Spleen (tissue), 11 donors: Measurements from ENCODE around the gene C14orf39. TPM values are rescaled to one million over a fixed set of nuclear protein-coding genes. Genes with fewer than 3 reads are reported as not detected.
A peak's percentile ranks its signal among the peaks of the same experiment; 100 is the strongest.
"Not testable (repeated sequence)": the region's sequence is repeated elsewhere in the genome, so short reads cannot be mapped to it uniquely, and the experiment has no call there.

Experiments used
- DNase-seq: peaks from one replicate; pipeline ENCODE4 v3.0.0-alpha.2; 2020
- H3K27ac ChIP-seq, 8 donors: fragments of 200-600 bp; sonication (generic) in 7 of 8; 1 replicate in 4 of 8; 2 replicates in 4 of 8; pipeline versions ENCODE4 v1.5.0 to v1.8.0; 2016 to 2021; ENCODE audit warnings: inconsistent platforms in 4 of 8, mild to moderate bottlenecking in 4 of 8, moderate library complexity in 1 of 8
- H3K27me3 ChIP-seq, 7 donors: fragments of 200-600 bp; sonication (generic) in 6 of 7; replicated peaks in 1 of 7; 1 replicate in 4 of 7; 2 replicates in 3 of 7; pipeline versions ENCODE4 v1.5.0 to v1.8.0; 2016 to 2021; ENCODE audit warnings: inconsistent platforms in 3 of 7, mild to moderate bottlenecking in 1 of 7
- H3K36me3 ChIP-seq, 6 donors: fragments of 200-600 bp; sonication (generic) in 5 of 6; 1 replicate in 4 of 6; 2 replicates in 2 of 6; pipeline versions ENCODE4 v1.5.0 to v1.8.0; 2016 to 2021; ENCODE audit warnings: inconsistent platforms in 2 of 6
- H3K4me1 ChIP-seq, 6 donors: fragments of 200-600 bp; sonication (generic) in 5 of 6; 1 replicate in 3 of 6; 2 replicates in 3 of 6; pipeline versions ENCODE4 v1.5.0 to v1.8.0; 2016 to 2021; ENCODE audit warnings: inconsistent platforms in 3 of 6
- H3K4me3 ChIP-seq, 8 donors: fragments of 200-600 bp; sonication (generic) in 7 of 8; 1 replicate in 4 of 8; 2 replicates in 4 of 8; pipeline versions ENCODE4 v1.5.0 to v1.8.0; 2016 to 2021; ENCODE audit warnings: inconsistent platforms in 4 of 8, mild to moderate bottlenecking in 4 of 8, moderate library complexity in 2 of 8
- H3K9me3 ChIP-seq, 8 donors: fragments of 200-600 bp; sonication (generic) in 7 of 8; 1 replicate in 4 of 8; 2 replicates in 4 of 8; pipeline versions ENCODE4 v1.5.0 to v1.8.0; 2016 to 2021; ENCODE audit warnings: inconsistent platforms in 4 of 8
- POLR2A ChIP-seq, 3 donors: fragments of 450-650 bp; IDR thresholded peaks; one replicate each; pipeline ENCODE4 v1.5.1; 2017; ENCODE audit warnings: antibody characterized with exemption in 3 of 3, mild to moderate bottlenecking in 1 of 3
- POLR2AphosphoS5 ChIP-seq, 3 donors: sonication (generic); formaldehyde crosslinking; IDR thresholded peaks; one replicate each; pipeline ENCODE4 v1.5.1; 2017; ENCODE audit warnings: antibody characterized with exemption in 3 of 3
- WGBS, 5 donors: extraction: QIAGEN DNeasy Blood & Tissue Kit in 3 of 5; methylation state at CpG; one replicate each; pipeline versions ENCODE4 v1.1.5 to v1.1.7; 2013 to 2018; 5-methylcytosine and 5-hydroxymethylcytosine counted together
- intact Hi-C: fragments of 100-400 bp; cut with DNase I; formaldehyde crosslinking; loops from one replicate; pipeline ENCODE4 v1.15.0; 2023; ENCODE audit warnings: low total_unique reads
- polyA plus RNA-seq, 3 donors: library from polyadenylated mRNA; stranded (reverse); fragments of 200-250 nt; gene quantifications; one replicate each; pipeline ENCODE4 v1.2.1, GENCODE V29; 2013
- total RNA-seq, 7 donors: library from RNA; depleted of rRNA in 3 of 7; stranded (reverse); fragments of >200 nt in 3 of 7; fragmentation: NEBNext Ultra II Directional in 4 of 7; extraction: Animal tissue kit (Norgen Biotek cat#: 25700) in 4 of 7; gene quantifications; one replicate each; pipeline versions ENCODE4 v1.1.0 to v1.2.1, GENCODE V29; 2016 to 2021
- TF ChIP-seq, protein P1 (sequence below), 11 experiments: fragments of 200-600 bp in 7 of 11; fragments of 450-650 bp in 4 of 11; sonication (generic) in 4 of 11; IDR thresholded peaks in 8 of 11; conservative IDR thresholded peaks in 3 of 11; 1 replicate in 7 of 11; 2 replicates in 4 of 11; pipeline versions ENCODE4 v1.4.0 to v1.8.0; 2016 to 2021; ENCODE audit warnings: antibody characterized with exemption in 11 of 11, inconsistent platforms in 4 of 11, mild to moderate bottlenecking in 1 of 11
- donor health status: healthy with polysubstance abuse.
- donor health status: DM: no; HTN: no; CAD: no; lungs with moderate emphysema.
- donor health status: DM: no; HTN: no; CAD: no.
- donor health status: Bipolar disorder and iron deficiency.
- donor health status: healthy.
- donor health status: DM: no; HTN: no; CAD: no.
- donor health status: DM: yes; HTN: yes; CAD: no.

The C14orf39 gene
- total and polyA plus RNA-seq, 10 donors, result not detected

DNA sequence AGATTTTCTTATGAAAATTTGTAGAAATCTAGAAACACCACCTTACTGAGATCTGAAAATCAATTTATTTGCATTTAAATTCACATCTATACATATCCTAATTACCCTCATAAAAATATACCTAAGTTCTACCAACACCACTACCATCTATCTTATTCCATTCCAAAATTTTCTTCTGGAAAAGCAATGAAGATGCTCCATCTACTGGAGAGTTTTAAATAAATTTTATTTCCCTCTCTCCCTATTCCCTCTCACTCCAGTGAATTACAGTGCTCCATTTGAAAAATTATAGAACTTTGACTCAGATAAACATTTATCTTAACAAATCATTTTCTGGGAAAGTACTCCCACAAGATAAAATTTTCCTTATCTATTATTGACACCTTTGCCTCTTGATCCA is 2.3 kb upstream of the C14orf39 start:
- no peak for DNase-seq
- intact Hi-C loops, result no loop called here
- peaks cover 3 to 91% (median 40%) of the 10 kb centered on the region in 7 donors for H3K27me3 ChIP-seq
- TF ChIP-seq POLR2AphosphoS5 (IDR thresholded peaks at IDR 0.05) (no peak), POLR2A (IDR thresholded peaks at IDR 0.05) (no peak)
- TF ChIP-seq, protein P1, sequence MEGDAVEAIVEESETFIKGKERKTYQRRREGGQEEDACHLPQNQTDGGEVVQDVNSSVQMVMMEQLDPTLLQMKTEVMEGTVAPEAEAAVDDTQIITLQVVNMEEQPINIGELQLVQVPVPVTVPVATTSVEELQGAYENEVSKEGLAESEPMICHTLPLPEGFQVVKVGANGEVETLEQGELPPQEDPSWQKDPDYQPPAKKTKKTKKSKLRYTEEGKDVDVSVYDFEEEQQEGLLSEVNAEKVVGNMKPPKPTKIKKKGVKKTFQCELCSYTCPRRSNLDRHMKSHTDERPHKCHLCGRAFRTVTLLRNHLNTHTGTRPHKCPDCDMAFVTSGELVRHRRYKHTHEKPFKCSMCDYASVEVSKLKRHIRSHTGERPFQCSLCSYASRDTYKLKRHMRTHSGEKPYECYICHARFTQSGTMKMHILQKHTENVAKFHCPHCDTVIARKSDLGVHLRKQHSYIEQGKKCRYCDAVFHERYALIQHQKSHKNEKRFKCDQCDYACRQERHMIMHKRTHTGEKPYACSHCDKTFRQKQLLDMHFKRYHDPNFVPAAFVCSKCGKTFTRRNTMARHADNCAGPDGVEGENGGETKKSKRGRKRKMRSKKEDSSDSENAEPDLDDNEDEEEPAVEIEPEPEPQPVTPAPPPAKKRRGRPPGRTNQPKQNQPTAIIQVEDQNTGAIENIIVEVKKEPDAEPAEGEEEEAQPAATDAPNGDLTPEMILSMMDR (IDR thresholded peaks at IDR 0.05 in 8 of 11, conservative IDR thresholded peaks at IDR 0.05 in 3 of 11), result no peak
- H3K36me3 ChIP-seq, result no peaks in the 10 kb centered on the region
- H3K4me1 ChIP-seq, result peaks cover 0 to 12% (median 10%) of the 10 kb centered on the region in 6 donors
- H3K9me3 ChIP-seq, result no peaks in the 10 kb centered on the region
- no peak overlapping the region for H3K27ac ChIP-seq
- no peak overlapping the region for H3K4me3 ChIP-seq

DNA sequence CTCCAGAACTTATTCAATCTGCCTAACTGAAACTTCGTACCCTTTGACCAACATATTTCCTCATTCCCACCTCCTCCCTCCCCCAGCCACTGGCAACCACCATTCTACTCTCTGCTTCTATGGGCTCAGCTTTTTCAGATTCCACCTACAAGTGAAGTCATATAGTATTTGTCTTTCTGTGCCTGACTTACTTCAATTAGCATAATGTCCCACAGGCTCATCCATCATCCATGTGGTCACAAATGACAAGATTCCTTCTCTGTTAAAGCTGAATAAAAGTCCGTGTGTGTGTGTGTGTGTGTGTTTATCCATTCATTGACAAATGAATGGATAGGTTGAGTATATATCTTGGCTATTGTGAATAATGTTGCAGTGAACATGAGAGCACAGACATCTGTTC is 1.3 kb upstream of the C14orf39 start:
- peaks cover 3 to 90% (median 40%) of the 10 kb centered on the region in 7 donors for H3K27me3 ChIP-seq
- no peaks in the 10 kb centered on the region for H3K9me3 ChIP-seq
- DNase-seq, result no peak
- intact Hi-C loops, result no loop called here
- H3K27ac ChIP-seq, result no peak overlapping the region
- no peaks in the 10 kb centered on the region for H3K36me3 ChIP-seq
- no peak for TF ChIP-seq POLR2A (IDR thresholded peaks at IDR 0.05)
- no peak for TF ChIP-seq POLR2AphosphoS5 (IDR thresholded peaks at IDR 0.05)
- TF ChIP-seq, protein P1 (IDR thresholded peaks at IDR 0.05 in 8 of 11, conservative IDR thresholded peaks at IDR 0.05 in 3 of 11), result no peak
- H3K4me1 ChIP-seq, result peaks cover 0 to 12% (median 10%) of the 10 kb centered on the region in 6 donors
- 26 to 34% (median 27%) methylated on average over 2 of the region's 2 CpGs for WGBS, 5 donors
- no peak overlapping the region for H3K4me3 ChIP-seq

DNA sequence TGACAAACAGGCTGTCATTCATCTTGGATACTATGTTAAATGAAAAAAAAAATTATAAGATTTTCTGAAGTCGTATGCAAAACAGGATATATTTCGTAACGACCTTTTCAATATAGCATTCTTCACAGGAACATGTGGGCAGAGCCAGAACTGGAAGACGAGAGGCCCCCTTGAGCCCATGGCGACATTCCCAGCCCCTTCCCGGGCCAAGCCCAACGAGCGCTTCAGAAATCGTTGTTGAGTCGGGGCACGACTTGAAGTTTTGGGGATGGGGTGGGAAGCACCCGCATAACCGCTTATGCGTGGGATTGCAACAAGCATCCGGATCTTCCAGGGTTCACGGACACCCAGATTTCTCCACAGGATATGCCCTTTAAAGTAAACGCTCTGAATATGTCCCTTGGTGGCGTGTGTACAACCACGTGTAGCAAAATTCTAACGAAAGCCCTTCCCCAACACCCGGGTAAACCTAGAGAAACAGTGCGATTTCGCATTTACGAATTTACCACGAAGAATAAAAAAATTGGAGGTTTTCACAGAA is 736 bp downstream of the C14orf39 start:
- no peak for DNase-seq
- no peak for TF ChIP-seq POLR2AphosphoS5 (IDR thresholded peaks at IDR 0.05)
- TF ChIP-seq POLR2A (IDR thresholded peaks at IDR 0.05), result no peak
- TF ChIP-seq, protein P1 (IDR thresholded peaks at IDR 0.05 in 8 of 11, conservative IDR thresholded peaks at IDR 0.05 in 3 of 11), result no peak
- Histone ChIP-seq H3K4me1 (peaks cover 0 to 12% (median 10%) of the 10 kb centered on the region in 6 donors), H3K36me3 (no peaks in the 10 kb centered on the region), H3K4me3 (peak overlapping the region in 3 of 8 donors; percentile 6 to 53 (median 21)), H3K27me3 (peaks cover 3 to 86% (median 40%) of the 10 kb centered on the region in 7 donors), H3K9me3 (peaks cover 0 to 10% (median 7%) of the 10 kb centered on the region in 8 donors), H3K27ac (no peak overlapping the region)
- 7 to 10% (median 8%) methylated on average over 23 to 25 of the region's 25 CpGs for WGBS, 5 donors
- intact Hi-C loops, result no loop called here

DNA sequence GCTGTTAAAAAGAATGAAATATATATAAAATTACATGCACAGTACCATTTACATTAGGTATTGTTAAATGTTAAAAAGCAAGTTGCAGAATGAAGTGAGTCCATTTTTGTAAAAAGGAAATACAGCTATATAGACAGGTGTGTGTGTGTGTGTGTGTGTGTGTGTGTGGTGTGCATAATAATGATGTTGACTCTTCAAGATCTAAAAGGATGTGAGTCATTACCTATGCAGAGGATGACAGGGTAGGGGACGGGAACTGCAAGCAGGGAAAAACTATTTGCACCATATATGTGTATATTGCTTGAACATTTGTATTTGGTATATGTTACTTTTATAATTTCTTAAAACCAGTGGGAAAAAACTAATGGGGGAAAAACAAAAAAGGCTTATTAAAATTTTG is 3.1 kb downstream of the C14orf39 start:
- no peak for DNase-seq
- WGBS, 5 donors, result 52 to 77% (median 58%) methylated on average over 1 of the region's 1 CpG
- no peak overlapping the region for H3K27ac ChIP-seq
- H3K27me3 ChIP-seq, result peaks cover 3 to 72% (median 34%) of the 10 kb centered on the region in 7 donors
- H3K4me3 ChIP-seq, result no peak overlapping the region
- peaks cover 0 to 15% (median 12%) of the 10 kb centered on the region in 8 donors for H3K9me3 ChIP-seq
- no peaks in the 10 kb centered on the region for H3K36me3 ChIP-seq
- intact Hi-C loops, result no loop called here
- no peak for TF ChIP-seq POLR2AphosphoS5 (IDR thresholded peaks at IDR 0.05)
- no peak for TF ChIP-seq POLR2A (IDR thresholded peaks at IDR 0.05)
- TF ChIP-seq, protein P1 (IDR thresholded peaks at IDR 0.05 in 8 of 11, conservative IDR thresholded peaks at IDR 0.05 in 3 of 11), result no peak
- peaks cover 0 to 12% (median 10%) of the 10 kb centered on the region in 6 donors for H3K4me1 ChIP-seq

DNA sequence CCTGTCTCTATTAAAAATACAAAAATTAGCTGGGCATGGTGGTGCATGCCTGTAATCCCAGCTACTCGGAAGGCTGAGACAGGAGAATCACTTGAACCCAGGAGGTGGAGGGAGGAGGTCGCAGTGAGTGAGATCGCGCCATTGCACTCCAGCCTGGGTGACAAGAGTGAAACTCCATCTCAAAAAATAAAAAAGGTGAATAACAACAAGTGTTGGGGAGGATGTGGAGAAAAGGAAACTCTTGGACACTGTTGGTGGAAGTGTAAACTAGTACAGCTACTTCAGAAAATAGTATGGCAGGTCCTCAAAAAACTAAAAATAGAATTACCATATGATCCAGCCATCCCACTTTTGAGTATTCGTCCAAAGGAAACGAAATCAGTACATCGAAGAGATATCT is 5.6 kb downstream of the C14orf39 start:
- WGBS, 5 donors, result 91 to 96% (median 96%) methylated on average over 7 of the region's 7 CpGs

More for the DNA sequence above, 5.6 kb downstream of the C14orf39 start:
- H3K4me1 ChIP-seq, intact Hi-C loops, H3K36me3 ChIP-seq, DNase-seq, H3K4me3 ChIP-seq, H3K27ac ChIP-seq: not testable (repeated sequence)
- peaks cover 0 to 15% (median 12%) of the 10 kb centered on the region in 8 donors for H3K9me3 ChIP-seq
- peaks cover under 1 to 62% (median 15%) of the 10 kb centered on the region in 7 donors for H3K27me3 ChIP-seq
